Transverse colon (tissue), 4 donors: ENCODE measurements around the gene SERINC3.

Experiments
- CTCF ChIP-seq, 5 experiments: fragments of 200-600 bp in 3 of 5; fragments of 450-650 bp in 2 of 5; sonication (generic) in 3 of 5; IDR thresholded peaks; 1 replicate in 2 of 5; 2 replicates in 3 of 5; pipeline ENCODE4 v1.5.1; 2016 to 2017; ENCODE audit warnings: antibody characterized with exemption in 5 of 5, inconsistent platforms in 3 of 5, mild to moderate bottlenecking in 2 of 5, moderate library complexity in 1 of 5
- EP300 ChIP-seq: sonication (generic); formaldehyde crosslinking; IDR thresholded peaks from one replicate; pipeline ENCODE4 v1.6.1; 2017; ENCODE audit warnings: antibody characterized with exemption, low read depth
- POLR2AphosphoS5 ChIP-seq, 3 donors: sonication (generic); formaldehyde crosslinking; IDR thresholded peaks; one replicate each; pipeline ENCODE4 v1.6.1; 2016; ENCODE audit warnings: antibody characterized with exemption in 3 of 3

GRCh38 chr20:44478206-44478605, 43.7 kb downstream of the SERINC3 start:
- TF ChIP-seq POLR2AphosphoS5 (IDR thresholded peaks at IDR 0.05) (no peak), CTCF (IDR thresholded peaks at IDR 0.05) (no peak), EP300 (no peak)
